Stimulated activated CD4-positive, alpha-beta T cell treated with anti-CD3 and anti-CD28 coated beads, Interleukin-12 subunit alpha, Interleukin-12 subunit beta, amount 100 ng/mL, for 4 hours (primary cell): ENCODE results near the gene ANTXR1.

ENCODE experiments used
- DNase-seq: peaks from one replicate; pipeline ENCODE4 v3.0.0-alpha.2; 2020

ANTXR1 gene

GRCh38 chr2:69007169-69007568, 5.8 kb upstream of the ANTXR1 start:
- no peak for DNase-seq

GRCh38 chr2:69007603-69008002, 5.4 kb upstream of the ANTXR1 start:
- no peak for DNase-seq

GRCh38 chr2:69010437-69011194, 2.4 kb upstream of the ANTXR1 start:
- no peak for DNase-seq

- DNase-seq: no peak
Observed at GRCh38 chr2:69011611-69012157, 1.3 kb upstream of the ANTXR1 start.

GRCh38 chr2:69012310-69013141, 453 bp upstream of the ANTXR1 start:
- DNase-seq: peak; percentile 41

GRCh38 chr2:69013840-69014821, 1.2 kb downstream of the ANTXR1 start:
- no peak for DNase-seq

- no peak for DNase-seq
Observed at GRCh38 chr2:69017080-69017479, 4.1 kb downstream of the ANTXR1 start.

GRCh38 chr2:69017835-69018234, 4.9 kb downstream of the ANTXR1 start:
- DNase-seq: no peak

GRCh38 chr2:69018678-69019095, 5.7 kb downstream of the ANTXR1 start:
- DNase-seq: no peak

- DNase-seq: no peak
Observed at GRCh38 chr2:69020496-69021426, 7.8 kb downstream of the ANTXR1 start.

GRCh38 chr2:69021727-69022126, 8.7 kb downstream of the ANTXR1 start:
- DNase-seq: no peak

GRCh38 chr2:69022548-69022947, 9.6 kb downstream of the ANTXR1 start:
- DNase-seq: no peak

GRCh38 chr2:69023236-69023635, 10.3 kb downstream of the ANTXR1 start:
- no peak for DNase-seq

GRCh38 chr2:69026026-69026425, 13.0 kb downstream of the ANTXR1 start:
- DNase-seq: no peak

GRCh38 chr2:69026691-69027459, 13.9 kb downstream of the ANTXR1 start:
- no peak for DNase-seq

- no peak for DNase-seq
Observed at GRCh38 chr2:69030800-69031428, 17.9 kb downstream of the ANTXR1 start.

GRCh38 chr2:69031466-69031865, 18.5 kb downstream of the ANTXR1 start:
- DNase-seq: no peak

- DNase-seq: no peak
Observed at GRCh38 chr2:69032336-69032735, 19.4 kb downstream of the ANTXR1 start.

GRCh38 chr2:69033461-69034095, 20.6 kb downstream of the ANTXR1 start:
- DNase-seq: no peak

- no peak for DNase-seq
Observed at GRCh38 chr2:69034122-69034521, 21.1 kb downstream of the ANTXR1 start.
